ENCODE data around the gene EBF3.

- TF ChIP-seq, protein P1, sequence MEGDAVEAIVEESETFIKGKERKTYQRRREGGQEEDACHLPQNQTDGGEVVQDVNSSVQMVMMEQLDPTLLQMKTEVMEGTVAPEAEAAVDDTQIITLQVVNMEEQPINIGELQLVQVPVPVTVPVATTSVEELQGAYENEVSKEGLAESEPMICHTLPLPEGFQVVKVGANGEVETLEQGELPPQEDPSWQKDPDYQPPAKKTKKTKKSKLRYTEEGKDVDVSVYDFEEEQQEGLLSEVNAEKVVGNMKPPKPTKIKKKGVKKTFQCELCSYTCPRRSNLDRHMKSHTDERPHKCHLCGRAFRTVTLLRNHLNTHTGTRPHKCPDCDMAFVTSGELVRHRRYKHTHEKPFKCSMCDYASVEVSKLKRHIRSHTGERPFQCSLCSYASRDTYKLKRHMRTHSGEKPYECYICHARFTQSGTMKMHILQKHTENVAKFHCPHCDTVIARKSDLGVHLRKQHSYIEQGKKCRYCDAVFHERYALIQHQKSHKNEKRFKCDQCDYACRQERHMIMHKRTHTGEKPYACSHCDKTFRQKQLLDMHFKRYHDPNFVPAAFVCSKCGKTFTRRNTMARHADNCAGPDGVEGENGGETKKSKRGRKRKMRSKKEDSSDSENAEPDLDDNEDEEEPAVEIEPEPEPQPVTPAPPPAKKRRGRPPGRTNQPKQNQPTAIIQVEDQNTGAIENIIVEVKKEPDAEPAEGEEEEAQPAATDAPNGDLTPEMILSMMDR (IDR thresholded peaks at IDR 0.05), result no peak
- no peak for TF ChIP-seq POLR2A (IDR thresholded peaks at IDR 0.05)
Observed at GRCh38 chr10:129809431-129809830, 154.6 kb downstream of the EBF3 start.

Data from Peyer's patch (tissue), 4 donors.